HG03460 (cell line): Measurements from ENCODE around the gene ZFP57.

Experiments used
- ATAC-seq: cut with Tn5 transposase; IDR thresholded peaks from one replicate; pipeline ENCODE4 v1.9.1; 2021; ENCODE audit not compliant: unreplicated experiment

The ZFP57 gene

DNA sequence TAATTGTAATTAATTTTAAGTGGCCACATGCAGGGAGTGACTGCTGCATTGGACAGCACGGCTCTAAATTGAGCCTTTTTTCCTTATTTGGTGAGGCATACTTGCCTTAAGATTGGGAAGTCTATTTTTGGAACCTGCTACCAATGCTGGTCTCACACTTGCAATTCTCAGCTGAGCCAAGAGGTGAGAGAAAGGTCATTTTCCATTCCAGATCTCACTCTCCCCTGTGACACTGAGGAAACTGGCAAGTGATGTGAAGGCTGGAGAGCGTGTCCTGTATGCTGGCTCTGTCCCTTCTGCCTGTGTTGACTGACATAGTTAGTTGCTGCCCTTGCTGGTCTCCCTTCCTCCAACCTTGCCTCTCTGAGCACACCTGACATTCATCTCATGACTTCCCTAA, 24.8 kb downstream of the ZFP57 start:
- ATAC-seq, result no peak

DNA sequence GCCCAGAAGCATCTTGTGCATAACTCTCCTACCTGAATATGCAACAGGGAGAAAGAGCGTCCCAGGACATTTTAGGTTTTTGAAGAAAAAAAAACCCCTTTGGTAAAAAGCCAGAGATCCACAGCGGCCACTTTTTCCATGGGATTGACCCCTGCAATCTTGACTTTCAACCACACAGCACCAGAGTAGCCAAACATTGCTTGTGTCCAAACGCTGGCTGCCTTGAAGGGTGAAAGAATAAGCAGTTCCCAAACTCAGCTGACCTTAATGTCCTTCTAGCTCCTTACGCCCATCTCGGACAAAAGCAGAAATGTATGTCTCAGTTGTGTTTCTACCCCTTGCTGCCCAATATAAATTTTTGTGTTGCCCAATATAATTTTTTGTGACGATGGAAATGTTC, 25.3 kb downstream of the ZFP57 start:
- ATAC-seq, result no peak

DNA sequence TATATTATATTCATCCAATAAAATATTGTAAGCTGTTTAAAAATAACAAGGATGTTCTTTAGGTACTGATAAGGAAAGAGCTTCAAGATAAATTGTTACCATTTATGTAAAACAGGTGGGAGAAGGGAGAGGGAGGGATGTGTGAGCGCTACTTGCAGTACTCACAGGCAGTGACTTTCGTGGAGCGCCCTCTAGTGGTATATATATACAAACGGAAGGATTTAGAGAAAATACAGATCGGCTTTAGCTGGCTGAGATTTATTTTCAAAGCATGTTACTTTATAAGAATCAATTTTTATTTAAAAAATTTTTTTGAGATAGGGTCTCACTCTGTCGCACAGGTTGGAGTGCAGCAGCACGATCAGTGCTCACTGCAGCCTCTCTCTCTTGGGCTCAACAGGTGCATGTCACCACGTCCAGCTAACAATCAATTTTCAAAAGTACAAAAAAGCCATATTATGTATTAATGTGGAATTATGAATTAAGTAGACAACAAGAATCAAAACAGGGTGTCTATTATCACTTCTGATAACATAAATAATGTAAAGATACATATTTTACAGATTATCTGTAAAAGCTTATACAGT, 27.4 kb downstream of the ZFP57 start:
- no peak for ATAC-seq

DNA sequence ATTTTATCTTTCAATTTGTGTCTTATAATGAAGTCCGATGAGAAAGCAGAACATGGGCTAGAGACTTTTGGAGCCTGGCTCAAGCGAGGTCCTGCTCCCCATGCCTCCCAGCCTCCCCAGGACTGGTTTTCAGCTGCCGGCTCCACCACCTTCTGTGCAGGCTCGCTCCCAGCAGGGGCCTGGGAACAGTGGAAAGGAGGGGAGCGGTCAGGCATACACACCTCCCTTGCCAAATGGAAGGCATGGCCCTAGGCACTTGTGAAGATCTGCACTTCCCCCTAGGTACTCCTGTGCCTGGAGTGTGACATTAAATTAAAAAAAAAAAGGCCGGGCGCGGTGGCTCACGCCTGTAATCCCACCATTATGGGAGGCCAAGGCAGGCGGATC, 28.8 kb downstream of the ZFP57 start:
- no peak for ATAC-seq

DNA sequence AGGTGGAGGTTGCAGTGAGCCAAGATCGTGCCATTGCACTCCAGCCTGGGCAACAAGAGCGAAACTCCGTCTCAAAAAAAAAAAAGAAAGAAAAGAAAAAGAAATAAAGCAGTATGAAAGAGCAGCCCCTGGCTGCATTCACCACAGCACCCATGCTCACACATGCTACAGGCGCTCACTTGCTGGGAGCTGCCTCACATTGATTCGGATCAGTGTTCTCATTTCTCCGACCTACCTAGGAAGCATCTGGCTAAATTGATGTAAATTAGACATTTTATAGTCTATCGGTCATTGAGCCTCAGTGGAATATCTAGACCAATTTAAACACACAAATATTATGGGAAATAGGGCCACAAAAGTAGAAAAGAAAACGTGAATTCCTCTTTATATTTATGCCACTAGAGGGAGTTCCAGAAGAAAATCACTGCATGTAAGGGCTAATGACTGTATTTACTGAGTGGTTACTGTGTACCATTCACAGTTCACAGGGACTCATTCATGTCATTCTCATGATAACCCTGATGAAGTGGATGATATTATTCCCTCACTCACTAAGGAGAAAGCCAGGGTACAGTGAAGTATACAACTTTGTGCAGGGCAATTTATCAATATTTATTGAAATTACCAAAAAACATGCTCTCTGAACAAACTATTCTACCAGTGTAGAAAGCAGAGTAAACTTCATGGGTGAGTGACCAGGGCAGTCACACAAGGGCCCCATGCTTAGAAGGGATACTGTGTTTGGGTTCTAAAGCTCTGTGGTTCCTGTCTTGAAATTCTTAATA, 29.3 kb downstream of the ZFP57 start:
- ATAC-seq, result no peak

DNA sequence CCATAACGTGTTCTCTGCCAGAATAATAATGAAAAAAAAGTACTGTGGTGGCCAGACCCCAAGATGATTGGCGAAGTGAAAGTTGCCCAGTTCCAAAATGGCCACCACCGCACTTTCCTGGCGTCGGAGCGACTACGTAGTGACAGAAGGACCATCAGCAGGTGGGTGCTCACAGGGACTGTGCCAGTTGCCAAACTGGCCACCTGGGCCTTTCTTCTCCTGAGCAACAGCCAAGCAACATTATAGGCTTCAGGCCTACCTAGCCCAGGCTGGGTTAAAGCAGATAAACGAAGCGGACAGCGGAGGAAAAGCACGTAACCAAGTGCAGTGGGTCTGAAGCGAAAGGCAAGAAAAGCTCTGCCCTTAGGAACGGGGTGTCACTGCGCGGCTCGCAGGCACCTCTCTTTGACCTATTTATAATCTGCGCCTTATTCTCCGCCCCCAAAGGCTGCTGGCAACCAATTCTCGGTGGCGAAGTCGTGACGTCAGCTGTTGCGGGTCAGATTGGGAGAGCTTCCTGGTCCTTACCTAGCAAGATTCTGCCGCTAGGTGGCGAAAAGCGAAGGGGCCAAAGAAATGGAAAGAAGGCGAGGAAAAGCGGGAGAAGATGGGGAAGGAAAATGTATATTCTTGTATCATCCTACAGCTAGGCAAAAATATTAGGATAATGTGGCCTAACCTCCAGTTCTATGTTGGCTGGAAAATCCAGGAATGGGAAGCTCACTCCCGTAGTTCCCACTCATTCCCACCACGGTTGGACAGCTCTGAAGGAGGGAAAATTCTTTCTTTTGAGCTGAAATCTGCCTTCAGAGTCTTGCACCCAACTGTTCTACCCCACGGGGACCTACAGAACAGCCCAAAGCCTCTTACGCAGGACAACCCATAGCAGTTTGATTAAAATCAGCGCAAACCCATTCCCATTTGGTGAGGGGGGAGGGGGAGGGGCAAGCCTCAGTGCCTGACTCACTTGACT, 31.0 kb downstream of the ZFP57 start:
- peak; percentile 98 for ATAC-seq

DNA sequence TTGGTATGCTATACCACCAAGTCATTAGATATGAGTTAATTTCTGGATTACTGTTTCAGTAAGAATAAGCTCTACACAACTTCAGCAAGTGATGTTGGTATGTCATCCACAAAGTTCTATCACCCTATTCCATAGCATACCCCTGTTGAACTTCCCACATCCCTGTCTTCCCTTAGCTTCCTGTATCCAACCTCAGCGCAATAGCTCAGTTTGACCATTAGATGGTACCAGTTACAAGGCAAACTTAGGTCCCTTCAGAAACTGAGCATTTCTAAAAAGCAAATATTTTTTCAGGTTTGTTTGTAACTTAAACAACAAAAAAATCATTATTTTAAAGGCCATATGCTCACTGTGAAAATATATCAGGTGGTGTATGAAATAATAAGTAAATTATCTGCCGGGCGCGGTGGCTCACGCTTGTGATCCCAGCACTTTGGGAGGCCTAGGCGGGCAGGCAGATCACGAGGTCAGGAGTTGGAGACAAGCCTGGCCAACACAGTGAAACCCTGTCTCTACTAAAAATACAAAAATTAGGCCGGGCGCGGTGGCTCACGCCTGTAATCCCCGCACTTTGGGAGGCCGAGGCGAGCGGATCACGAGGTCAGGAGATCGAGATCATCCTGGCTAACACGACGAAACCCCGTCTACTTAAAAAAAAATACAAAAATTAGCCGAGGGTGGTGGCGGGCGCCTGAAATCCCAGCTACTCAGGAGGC, 32.9 kb downstream of the ZFP57 start:
- ATAC-seq, result no peak

DNA sequence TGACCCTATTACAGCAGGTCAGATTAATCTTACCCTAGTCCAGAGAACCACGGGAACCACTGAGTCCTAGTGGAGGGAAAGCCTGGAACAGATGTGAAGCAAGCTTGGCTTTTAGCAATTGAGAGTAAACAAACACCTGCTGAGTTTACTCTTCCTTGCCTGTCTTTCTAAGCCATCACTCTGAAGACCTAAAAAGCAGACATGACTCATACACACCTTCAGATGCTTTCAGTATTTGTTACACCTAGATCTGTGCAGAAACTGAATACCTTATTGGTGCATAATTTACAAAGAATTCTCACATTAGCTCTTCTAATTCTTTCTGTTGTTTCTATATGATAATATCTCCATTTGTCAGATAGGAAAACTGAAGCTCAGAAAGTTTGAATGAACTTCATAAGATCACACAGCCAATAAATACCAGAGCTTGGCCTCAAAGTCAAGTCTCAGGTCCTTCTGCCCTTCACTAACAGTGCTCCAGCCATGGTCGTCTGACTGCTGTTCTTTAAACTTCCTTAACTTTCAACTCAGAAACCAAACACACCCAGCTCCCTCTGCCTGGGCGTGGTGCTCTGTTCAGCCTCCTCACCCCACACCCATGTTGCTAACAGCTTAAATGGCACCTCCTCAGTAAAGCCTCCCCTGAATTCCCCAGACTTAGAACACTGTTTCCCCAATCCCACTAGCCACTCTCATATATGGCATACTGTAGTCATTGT, 39.4 kb downstream of the ZFP57 start:
- no peak for ATAC-seq

DNA sequence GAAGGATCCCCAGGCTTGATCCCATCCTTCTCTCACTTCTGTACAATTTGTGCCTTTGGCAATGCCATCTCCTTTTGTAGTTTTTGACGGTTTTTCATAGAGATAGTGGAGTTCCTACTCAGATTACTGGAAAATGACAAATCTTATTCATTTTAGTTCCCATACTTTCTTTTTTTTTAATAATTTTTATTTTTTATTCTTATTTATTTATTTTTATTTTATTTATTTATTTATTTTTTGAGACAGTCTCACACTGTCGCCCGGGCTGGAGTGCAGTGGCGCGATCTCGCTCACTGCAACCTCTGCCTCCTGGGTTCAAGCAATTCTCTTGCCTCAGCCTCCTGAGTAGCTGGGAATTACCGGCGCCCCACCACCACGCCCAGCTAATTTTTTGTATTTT, 43.7 kb downstream of the ZFP57 start:
- no peak for ATAC-seq

DNA sequence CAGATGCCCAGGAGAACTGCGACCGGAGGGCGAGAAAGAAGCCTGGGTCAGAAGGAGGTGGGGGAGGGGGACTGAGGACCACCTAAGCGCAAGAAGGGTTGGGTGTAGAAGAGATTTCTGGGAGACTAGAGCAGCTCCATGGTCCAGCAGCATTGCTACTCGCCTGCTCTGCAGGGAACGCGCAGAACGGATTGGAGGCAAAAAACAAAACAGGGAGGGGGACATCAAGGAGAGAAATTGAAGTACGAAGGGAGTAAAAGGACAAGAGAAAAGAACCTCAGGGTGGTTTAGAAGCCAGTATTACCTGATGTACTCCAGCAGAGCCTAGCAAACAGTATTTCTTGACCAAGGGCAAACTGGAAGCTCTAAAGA, 47.4 kb downstream of the ZFP57 start:
- no peak for ATAC-seq

DNA sequence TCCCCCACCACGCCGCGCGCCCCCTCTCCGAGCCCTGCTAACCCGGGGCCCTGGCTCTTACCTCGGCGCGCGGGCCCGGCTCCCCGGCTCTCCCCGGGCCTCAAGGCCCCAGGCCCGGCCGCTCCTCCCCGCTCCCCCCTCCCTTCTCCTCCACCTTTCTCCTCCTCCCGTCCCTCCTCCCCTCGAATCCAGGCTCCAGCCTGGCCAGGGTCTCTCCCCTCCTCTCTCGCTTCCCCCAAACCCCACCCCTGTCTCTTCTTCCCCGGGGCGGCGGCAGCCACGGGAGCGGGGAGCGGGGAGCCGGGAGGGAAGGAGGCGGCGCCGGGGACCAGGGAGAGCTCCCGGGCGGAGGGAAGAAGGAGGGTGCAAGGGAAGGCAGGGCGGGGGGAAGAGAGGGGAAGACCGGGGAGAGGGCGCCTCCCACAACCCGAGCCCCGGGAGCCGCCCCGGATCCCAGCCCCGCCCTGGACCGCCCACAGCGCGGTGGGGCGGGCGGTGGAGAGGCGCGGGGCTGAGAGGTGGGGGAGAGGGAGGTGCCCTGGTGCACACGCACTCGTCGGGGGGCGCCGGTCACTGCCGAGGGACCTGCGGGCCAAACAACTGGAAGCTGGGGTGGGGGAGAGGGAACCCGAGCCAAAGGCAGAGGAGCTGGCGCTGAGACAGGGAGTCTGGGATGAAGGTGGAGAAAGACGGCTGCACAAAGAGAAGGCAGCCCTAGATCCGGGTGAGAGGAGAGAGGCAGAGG, 48.0 kb downstream of the ZFP57 start, which contains the start of gene GABBR1:
TSS of gene GABBR1 (minus strand) at position 395 of the 745 bp plus-strand sequence. CDS start 798 bp downstream, outside the sequence.
- ATAC-seq, result peak; percentile 69

DNA sequence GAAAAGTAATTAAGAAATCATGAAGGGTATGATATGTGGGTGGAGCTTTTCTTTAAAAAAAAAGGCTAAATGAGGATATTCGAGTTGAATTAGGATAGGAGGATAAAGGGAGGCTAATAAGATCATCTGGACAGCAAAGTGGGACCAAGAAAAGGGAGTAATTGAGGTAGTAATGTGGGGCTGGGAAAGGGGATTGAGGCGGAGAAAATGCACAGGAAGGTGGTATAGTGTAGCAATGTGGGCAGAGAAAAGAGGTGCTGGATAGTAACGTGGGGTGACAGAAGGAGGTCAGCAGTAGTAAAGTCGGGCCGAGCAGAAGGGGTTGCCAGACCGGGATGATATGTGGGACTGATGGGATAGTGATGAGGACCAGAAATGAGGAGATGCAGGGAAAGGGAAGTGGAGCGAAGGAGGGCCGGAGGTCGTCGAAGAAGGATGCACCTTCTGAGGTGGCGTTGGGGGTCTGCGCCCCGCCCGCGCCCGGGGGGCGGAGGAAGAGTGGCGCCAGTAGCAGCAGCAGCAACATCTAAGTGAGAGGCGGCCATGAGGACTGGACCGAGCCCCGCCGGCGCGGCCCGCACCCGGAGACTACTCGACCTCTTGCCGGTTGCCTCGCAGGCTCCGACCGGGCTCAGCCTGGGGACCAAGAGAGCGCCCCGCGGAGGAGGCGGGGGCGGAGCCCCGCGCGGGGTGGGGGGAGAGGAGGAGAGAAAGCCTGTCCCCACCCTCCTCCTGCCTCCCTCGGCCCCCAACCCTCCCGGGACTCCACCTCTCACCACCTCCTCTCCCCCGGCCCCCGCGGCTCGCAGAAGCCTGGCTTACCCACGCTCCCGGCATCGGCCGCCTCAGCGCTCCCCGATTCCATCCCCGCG, 48.9 kb downstream of the ZFP57 start:
- ATAC-seq, result peak; percentile 28

DNA sequence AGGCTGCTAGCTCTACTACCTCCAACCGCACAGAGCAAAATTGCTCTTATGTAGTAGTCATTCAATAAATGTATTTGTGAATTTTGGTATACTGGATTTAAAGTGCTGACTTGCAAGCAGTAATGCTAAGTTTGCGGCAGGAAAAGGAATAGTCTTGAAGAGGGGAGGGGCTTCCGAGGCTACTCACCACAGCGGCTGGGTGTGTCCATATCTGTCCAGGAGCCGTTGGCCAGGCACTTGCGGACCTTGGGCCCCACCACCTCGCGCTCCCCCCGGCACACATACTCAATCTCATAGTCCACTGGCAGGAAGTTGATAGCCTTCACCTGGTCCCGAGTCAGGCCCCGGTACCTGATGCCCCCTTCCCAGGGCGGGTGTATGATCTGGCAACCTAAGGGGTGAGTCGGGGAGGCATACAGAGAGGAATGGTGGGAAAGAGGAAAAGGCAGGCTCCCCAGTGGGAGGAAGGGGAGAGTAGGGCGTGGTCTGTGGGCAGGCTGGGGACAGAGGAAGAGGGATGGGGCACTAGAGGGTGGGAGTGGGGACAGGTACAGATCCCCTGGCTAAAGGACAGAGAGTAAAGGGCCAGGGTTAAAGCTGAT, 49.6 kb downstream of the ZFP57 start:
- ATAC-seq, result no peak

DNA sequence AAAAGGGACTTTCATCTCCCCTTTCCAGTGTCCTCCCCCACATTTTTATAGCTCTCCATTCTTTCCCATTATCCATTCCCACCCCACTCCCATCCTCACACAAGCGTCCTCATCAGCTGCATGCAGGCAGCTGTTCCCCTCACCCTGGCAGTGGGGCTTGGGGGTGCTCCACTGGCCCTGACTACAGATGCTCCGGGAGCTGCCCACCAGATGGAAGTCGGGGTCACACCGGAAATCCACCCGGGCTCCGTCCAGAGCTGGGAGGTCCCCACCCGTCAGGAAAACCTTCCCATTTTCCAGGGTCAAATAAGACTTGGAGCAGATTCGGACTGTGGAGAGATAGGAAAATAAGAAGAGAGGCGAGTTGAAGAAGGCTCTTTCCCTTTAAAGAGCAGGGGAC, 50.6 kb downstream of the ZFP57 start:
- ATAC-seq, result no peak

DNA sequence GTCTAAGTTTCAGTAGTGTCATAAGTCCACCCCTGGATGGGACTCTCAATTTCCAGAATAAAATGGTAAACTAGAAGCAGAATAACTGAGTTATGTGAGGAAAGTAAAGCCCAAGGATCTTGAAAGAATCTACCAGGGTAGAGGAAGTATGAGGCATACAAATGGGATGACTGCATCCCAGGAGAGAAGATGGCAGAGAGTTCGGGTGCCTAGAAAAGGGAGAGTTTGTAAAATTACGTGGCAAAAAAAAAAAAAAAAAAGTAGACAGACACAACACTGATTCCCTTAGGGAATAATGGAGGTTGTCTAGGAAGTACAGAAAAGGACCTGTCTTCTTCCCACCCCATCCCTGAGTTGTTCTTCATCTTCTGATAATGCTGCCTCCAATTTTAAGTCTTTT, 51.4 kb downstream of the ZFP57 start:
- ATAC-seq, result no peak

DNA sequence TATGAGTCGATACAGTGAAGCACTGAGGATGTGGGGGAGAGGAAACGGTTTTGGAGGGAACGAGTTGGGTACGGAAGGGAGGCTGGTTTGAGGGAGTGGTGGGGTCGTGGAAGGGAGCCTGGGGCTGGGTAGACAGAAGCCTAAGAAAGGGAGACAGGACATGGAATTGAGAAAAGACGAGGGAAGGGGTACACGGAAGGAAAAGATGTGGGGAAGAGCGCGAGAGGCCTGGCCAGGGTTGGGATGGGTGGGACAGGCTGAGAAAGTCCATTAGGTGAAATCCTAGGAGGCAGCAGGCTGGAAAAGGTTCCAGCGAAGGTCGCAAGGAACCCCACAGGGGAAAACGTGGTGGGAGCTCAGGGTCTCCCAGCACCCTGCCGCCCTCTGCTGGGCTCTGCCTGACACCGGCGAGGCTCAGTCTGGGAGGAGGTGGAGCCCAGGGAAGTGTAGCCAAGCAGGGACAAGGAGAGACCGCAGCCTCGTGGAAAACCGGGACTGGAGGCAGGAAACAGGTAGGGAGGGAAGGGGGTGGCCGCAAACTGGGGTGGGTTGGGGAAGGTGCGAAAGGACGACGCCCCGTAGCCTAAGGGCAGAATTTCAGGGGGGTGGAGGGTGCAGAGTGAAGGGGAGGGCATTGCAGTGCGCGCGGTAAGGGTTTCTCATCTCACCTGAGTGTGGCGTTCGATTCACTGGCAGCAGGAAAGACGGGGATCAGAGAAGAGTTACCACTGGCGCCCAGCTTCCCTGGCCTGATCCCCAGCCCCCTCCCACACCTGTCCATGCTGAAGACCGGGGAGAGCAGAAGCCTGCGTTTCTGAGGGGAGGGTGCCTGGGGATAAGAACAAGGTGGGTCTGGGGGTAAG, 52.3 kb downstream of the ZFP57 start:
- ATAC-seq, result no peak

DNA sequence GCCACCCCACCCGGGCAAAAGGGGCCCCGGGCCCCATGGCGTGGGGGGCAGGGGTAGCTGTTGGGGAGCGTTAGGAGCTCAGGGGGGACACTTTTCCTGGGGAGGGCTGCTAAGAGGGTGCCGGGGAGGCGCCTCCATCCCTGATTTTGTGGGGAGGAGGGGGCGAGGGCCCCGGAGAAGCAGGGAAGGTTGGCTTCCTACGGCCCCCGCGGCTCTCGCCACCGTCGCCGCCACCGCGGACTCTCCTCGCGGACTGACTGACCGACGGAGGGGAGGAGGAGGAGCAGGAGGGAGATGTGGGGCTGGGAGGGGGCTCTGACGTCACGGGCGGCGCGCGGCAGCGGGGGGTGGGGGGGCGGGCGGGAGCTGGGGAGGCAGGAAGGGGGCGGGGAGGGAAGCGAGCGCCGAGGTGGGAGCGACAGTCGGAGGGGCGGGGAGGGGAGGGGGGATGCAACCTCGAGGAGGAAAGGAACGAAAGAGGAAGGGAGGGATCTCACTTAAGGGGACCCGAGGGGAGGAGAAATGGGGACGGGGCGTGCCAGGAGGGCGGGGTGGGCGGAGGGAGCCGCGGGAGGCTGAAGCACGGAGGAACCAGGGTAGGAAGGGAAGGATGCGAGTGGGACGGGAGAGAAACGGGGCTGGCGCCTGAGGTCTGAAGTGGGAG, 53.1 kb downstream of the ZFP57 start:
- no peak for ATAC-seq
